HG02943 (cell line): ENCODE results near the gene WDFY1.

ENCODE experiments used
- ATAC-seq: cut with Tn5 transposase; IDR thresholded peaks from one replicate; pipeline ENCODE4 v1.9.1; 2021; ENCODE audit warnings: mild to moderate bottlenecking, low read depth, moderate library complexity; ENCODE audit not compliant: unreplicated experiment

The WDFY1 gene

DNA sequence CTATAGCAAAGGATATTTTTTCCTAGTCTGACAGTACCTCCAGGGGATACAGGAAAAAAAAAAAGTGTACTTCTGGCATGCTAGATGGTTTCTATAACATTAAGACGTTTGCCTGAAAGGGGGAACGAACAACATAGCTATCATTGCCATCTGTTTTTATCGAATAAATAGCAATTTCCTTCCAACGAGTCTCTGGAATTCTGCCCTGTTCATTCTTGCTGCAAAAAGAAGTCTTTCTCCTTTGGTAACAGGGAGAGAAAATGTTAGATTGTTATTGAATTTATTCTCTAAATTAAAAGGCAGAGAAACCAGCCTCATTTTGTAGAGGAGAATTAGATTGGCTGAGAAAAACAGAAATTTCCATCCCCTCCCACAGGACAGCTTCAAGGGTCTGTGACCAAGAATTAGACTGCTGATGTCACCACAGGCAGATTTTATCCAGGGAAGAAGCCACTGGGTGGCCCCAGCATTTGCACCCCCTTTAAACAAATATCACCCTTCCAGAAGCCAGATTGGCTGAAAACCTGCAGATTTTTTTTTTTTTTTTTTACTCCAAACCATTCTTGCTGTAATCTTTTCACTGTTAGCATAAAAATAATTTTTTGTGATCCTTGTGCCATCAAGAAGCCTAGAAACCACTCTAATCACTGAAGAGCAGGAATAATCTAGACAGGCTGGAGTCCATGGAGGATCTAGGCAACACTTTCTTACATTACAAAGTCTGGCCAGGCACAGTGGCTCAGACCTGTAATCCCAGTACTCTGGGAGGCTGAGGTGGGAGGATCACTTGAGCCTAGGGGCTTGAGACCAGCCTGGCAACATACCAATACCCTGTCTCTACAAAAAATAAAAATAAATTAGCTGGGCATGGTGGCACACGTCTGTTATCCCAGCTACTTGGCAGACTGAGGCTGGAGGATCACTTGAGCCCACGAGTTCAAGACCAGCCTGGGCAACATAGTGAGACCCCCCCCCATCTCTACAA, 12.0 kb downstream of the WDFY1 start:
- no peak for ATAC-seq

DNA sequence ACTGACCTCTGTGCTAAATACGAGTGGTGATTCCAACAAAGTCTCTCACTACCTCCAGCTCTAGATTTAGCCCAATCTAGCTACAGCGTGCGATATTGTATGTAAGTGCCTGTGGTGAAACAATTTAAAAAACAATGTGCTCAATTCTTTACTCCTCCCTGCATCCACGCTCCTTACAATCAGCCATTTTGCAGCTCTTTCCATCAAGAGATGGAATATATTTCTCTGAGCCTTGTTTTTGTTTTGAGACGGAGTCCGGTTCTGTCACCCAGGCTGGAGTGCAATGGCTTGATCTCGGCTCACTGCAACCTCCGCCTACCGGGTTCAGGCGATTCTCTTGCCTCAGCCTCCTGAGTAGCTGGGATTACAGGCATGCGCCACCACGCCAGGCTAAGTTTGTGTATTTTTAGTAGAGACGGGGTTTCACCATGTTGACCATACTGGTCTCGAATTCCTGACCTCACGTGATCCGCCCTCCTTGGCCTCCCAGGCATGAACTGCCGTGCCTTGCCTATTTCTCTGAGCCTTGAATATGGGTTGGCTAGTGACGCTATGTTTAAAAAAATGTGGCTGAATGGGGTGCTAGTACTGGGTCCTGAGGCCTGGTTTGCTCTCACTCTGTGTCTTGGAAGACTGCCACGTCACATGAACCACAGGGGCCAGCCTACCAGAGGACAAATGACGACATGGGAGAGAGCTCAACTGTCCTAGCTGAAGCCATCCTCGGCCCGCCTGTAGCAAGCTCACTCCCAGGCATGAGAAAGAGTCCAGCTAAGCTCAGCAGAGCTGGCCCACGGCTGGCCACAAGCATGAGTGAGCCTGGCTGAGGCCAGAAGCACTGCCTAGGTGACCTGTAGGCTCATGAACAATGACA, 14.8 kb downstream of the WDFY1 start:
- ATAC-seq, result no peak

DNA sequence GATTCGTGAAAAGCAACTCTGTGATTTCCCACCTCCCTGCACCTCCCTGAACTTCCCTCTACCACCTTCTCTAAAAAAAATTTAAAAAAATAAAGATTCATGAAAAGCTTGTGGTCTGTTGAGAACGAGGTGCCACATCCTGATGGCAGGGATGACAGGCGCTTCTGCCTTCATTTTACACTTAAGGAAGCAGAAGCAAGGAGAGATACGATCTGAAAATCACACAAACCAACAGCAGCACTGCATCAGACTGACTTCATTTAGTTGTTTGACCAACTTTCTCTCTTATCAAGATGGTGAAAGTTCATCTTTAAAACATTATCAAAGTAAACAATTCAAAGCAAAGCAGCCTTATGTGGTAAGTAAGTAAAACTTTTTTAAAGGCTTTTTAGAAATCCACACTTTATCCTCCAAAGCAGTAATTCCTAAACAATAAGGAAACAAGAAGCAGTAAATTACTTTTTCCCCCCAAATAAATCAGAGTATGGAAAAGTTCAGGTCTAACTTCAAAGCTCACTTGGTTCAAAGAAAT, 15.5 kb downstream of the WDFY1 start:
- ATAC-seq, result no peak

GRCh38 chr2:223928113-223929006, 16.8 kb downstream of the WDFY1 start:
- ATAC-seq, result no peak

GRCh38 chr2:223925106-223925505, 20.0 kb downstream of the WDFY1 start:
- ATAC-seq, result no peak

DNA sequence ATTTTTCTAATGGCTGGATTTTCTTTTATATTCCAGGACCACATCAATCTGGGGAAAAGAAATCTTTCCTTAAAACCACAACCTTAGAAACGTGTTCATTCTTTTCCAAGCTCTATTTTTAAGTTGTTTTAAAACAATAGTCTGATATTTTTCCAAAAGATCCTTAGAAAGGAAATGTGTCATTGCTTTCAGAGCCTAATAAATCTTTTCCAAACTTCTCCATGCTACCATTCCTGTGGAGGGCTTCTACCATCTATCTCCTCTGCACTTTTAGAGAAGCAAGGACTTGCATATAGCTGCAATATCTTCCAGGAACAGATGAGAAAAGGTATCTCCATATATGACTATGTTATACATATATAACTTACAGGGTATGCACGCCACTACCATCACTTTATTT, 21.2 kb downstream of the WDFY1 start:
- ATAC-seq, result no peak

GRCh38 chr2:223922308-223922707, 22.8 kb downstream of the WDFY1 start:
- ATAC-seq, result no peak

DNA sequence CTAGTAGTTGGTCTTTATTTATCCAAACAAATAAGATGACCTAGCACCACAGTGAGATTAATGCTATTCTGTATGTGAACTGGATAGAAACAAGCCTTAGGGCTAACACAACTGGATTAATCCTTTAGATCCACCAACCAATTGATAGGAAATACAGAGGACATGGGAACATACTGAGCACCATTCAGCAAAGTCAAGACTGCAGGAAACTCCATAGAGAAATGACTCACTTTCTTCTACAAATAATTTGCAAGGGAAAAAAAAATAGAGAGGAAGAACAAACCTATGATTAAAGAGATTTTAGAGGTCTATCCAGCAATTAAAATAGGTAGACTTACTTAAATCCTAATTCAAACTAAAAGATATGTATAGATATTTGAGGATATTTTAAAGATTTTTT, 23.9 kb downstream of the WDFY1 start:
- no peak for ATAC-seq

DNA sequence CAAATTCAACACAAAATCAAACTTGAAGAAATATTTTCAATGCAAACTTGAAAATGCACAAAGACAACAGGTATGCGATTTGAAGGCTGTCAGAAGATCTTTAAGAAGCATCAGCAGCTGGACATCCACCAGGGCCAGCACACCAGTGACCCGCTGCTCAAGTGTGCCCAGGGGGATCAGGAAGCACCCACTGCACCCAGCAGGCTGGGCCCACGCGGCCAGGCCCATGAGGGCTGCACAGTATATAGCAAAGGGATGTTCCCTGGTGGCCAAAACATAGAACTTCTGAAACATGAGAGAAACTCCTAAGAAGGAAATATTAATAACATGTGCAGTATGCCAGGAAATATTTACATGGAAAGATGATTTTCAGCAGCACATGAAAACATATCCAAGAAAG, 25.0 kb downstream of the WDFY1 start:
- ATAC-seq, result no peak

GRCh38 chr2:223918671-223919134, 26.4 kb downstream of the WDFY1 start:
- no peak for ATAC-seq

DNA sequence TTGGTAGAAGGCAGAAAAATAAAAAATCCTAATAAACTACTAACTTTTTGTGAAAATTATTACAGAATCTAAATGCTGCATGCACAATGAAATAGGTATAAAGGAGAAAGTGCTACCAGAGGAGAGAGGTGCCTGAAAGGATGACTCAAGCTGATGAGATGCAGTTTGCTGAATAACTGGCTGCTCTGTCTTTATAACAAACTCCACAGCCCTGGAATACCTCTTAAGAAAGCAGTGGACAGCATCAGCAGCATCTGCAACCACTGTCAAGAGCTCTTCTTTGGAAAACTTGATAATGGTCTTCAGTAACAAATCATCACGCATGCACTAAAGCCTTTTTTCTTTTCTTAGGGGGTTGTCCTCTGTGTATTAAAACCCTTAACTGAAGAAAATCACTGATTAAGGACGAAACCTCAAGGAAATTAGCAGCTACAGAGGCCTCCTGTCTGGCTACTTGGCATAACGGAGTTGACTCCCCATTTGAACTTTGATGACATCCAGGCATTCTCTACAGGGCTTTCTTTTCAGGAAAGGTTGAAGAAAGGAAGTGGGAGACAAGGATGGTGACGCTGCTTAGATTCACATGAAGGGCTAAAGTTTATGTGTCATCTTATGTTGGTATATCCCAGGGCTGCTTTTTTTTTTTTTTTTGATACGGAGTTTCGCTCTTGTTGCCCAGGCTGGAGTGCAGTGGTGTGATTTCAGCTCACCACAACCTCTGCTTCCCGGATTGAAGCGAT, 28.8 kb downstream of the WDFY1 start:
- ATAC-seq, result no peak

GRCh38 chr2:223915071-223915470, 30.1 kb downstream of the WDFY1 start:
- ATAC-seq, result no peak

DNA sequence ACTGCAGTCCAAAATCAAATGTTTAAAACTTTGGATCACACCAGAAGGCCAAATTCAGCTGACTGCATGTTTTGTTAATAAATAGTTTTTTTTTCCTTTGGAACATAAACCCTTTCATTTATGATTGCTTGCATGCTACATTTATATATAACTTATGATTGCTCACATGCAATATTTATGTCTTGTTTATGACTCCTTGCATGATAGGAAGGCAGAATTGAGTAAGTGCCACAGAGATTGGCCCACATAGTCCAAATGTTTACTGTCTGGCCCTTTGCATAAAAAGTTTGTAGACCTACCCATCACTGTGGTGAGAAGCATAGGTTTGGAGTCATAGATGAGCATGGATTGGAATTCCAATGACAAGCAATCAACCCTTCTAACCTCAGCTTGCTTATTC, 30.8 kb downstream of the WDFY1 start:
- no peak for ATAC-seq

GRCh38 chr2:223909001-223909741, 36.0 kb downstream of the WDFY1 start:
- no peak for ATAC-seq

- no peak for ATAC-seq
Observed at GRCh38 chr2:223908304-223908998, 36.7 kb downstream of the WDFY1 start.

DNA sequence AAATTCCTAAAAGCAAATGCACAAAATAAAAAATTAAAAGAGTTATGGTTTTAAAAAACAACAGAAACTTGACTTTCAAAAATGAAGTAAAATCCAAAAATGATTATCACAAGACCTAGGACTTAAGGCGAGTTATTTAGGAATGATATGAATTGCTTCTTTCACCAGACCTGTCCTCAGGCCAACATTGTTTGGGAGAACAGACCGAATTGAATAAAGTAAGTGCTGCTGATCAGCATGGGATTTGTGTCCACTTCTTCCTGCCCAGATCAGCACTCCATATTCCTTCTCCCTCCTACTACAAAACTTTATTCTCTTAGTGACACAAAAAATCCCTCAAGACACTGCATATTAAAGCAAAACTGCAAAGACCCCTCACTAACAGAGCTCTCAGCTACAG, 39.1 kb downstream of the WDFY1 start:
- ATAC-seq, result no peak

DNA sequence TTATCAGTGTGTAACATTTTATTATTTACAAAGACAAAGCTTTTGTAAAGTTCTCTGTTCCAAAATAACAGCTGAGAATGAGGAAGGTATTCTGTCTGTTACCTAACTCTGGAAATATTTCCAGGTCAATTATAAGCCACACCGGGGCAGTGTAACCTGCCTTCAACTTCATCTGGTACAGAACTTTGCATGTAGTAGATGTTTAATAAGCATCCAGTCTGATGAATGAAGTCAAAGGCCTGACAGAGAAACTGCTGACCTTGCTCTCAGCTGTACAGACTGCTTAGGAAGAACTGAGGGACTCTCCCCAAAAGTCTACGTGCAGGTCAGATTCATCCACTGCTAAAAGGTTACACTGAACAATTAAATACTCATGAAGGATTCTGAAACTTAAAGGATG, 43.3 kb downstream of the WDFY1 start:
- no peak for ATAC-seq

GRCh38 chr2:223901311-223901710, 43.8 kb downstream of the WDFY1 start:
- ATAC-seq, result no peak
